Amniotic stem cell (primary cell): ENCODE data around the gene THUMPD1.
A peak's percentile ranks its signal among the peaks of the same experiment; 100 is the strongest.
"Not testable (repeated sequence)": the region's sequence is repeated elsewhere in the genome, so short reads cannot be mapped to it uniquely, and the experiment has no call there.

Experiments
- DNase-seq: peaks from one replicate; lab custom pipeline; 2025; lab: John Stamatoyannopoulos, UW

Gene THUMPD1

GRCh38 chr16:20747030-20747816 lies 5.6 kb upstream of the THUMPD1 start:
- DNase-seq = no peak

- no peak for DNase-seq
Measured at GRCh38 chr16:20746461-20746860, 4.8 kb upstream of the THUMPD1 start.

GRCh38 chr16:20744922-20745440 lies 3.4 kb upstream of the THUMPD1 start:
- DNase-seq = no peak

GRCh38 chr16:20743591-20743990 lies 2.0 kb upstream of the THUMPD1 start:
- no peak for DNase-seq

GRCh38 chr16:20740901-20741521 lies 607 bp downstream of the THUMPD1 start:
- DNase-seq = peak; percentile 63

- no peak for DNase-seq
Measured at GRCh38 chr16:20740007-20740883, 1.4 kb downstream of the THUMPD1 start.

GRCh38 chr16:20735490-20735889 lies 6.1 kb downstream of the THUMPD1 start:
- no peak for DNase-seq

GRCh38 chr16:20734782-20735181 lies 6.8 kb downstream of the THUMPD1 start:
- no peak for DNase-seq

GRCh38 chr16:20734056-20734455 lies 7.6 kb downstream of the THUMPD1 start:
- DNase-seq = no peak

- no peak for DNase-seq
Measured at GRCh38 chr16:20729141-20729540, 12.5 kb downstream of the THUMPD1 start.

- DNase-seq = no peak
Measured at GRCh38 chr16:20727181-20727580, 14.4 kb downstream of the THUMPD1 start.

- DNase-seq = no peak
Measured at GRCh38 chr16:20726661-20727060, 15.0 kb downstream of the THUMPD1 start.

GRCh38 chr16:20720251-20720650 lies 21.4 kb downstream of the THUMPD1 start:
- DNase-seq = no peak

GRCh38 chr16:20717718-20718117 lies 23.9 kb downstream of the THUMPD1 start:
- not testable (repeated sequence) for DNase-seq

GRCh38 chr16:20711277-20711911 lies 30.2 kb downstream of the THUMPD1 start:
- no peak for DNase-seq

- not testable (repeated sequence) for DNase-seq
Measured at GRCh38 chr16:20708129-20708528, 33.5 kb downstream of the THUMPD1 start.

GRCh38 chr16:20707461-20707860 lies 34.2 kb downstream of the THUMPD1 start:
- no peak for DNase-seq

GRCh38 chr16:20705972-20706371 lies 35.6 kb downstream of the THUMPD1 start:
- DNase-seq = not testable (repeated sequence)

GRCh38 chr16:20704281-20704680 lies 37.3 kb downstream of the THUMPD1 start:
- no peak for DNase-seq

- not testable (repeated sequence) for DNase-seq
Measured at GRCh38 chr16:20701692-20702091, 39.9 kb downstream of the THUMPD1 start.

GRCh38 chr16:20696618-20697017 lies 45.0 kb downstream of the THUMPD1 start:
- DNase-seq = no peak

GRCh38 chr16:20695024-20695423 lies 46.6 kb downstream of the THUMPD1 start:
- no peak for DNase-seq
